GM18861 (cell line): ENCODE results near the gene TNS1.
"Not testable (repeated sequence)": the region's sequence is repeated elsewhere in the genome, so short reads cannot be mapped to it uniquely, and the experiment has no call there.

Experiments
- ATAC-seq: cut with Tn5 transposase; IDR thresholded peaks from one replicate; pipeline ENCODE4 v1.9.1; 2021; ENCODE audit not compliant: unreplicated experiment

TNS1 gene

GRCh38 chr2:218002845-218003180, at the start of gene TNS1:
TSS of gene TNS1 (minus strand) at chr2:218002995. CDS start at chr2:218002872, 123 bp downstream.
- ATAC-seq, result no peak

GRCh38 chr2:218051903-218052302, 49.1 kb upstream of the TNS1 start:
- ATAC-seq, result no peak

GRCh38 chr2:218047536-218048225, 44.9 kb upstream of the TNS1 start:
- no peak for ATAC-seq

GRCh38 chr2:218046238-218046637, 43.4 kb upstream of the TNS1 start:
- no peak for ATAC-seq

- not testable (repeated sequence) for ATAC-seq
Measured at GRCh38 chr2:218044599-218044998, 41.8 kb upstream of the TNS1 start.

DNA sequence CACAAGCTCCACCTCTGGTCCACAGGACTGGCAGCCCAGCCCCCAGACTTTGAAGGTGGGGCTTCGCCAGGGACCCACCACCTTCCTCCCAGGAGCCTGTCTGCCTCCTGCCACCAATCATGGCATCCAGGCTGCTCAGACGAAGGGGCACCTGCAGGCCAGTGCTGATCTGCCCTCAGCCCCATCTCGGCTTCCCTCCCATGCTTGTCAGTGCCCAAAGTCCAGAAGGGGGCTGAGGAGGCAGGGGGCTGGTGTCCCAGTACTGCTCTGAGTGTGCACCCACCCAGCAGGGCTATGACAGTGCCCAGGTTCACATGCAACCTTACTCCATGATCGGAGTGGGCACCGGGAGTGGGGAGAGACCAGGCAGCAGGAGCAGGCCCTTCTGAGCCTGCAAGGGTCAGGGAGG, 40.9 kb upstream of the TNS1 start:
- ATAC-seq, result no peak

- ATAC-seq, result no peak
Measured at GRCh38 chr2:218043100-218043499, 40.3 kb upstream of the TNS1 start.

- ATAC-seq, result no peak
Measured at GRCh38 chr2:218041302-218042168, 38.7 kb upstream of the TNS1 start.

DNA sequence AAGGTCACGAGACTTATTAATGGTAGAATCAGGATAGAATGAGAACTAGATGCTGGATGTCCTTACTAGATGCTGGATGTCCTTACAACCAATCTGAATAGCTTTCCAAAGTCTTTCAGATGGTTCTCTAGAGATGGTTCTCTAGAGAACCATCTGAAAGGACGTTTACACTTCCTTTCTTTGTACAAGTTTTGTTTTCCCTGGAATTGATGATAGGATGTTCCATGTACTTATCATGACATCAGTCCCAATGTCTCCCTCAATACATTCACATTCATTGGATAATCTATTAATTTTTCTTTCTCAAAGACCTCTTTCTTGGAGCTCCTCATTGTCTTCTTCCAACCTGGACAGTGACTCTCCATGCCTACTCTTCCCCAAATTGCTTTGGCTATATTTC, 38.1 kb upstream of the TNS1 start:
- no peak for ATAC-seq

DNA sequence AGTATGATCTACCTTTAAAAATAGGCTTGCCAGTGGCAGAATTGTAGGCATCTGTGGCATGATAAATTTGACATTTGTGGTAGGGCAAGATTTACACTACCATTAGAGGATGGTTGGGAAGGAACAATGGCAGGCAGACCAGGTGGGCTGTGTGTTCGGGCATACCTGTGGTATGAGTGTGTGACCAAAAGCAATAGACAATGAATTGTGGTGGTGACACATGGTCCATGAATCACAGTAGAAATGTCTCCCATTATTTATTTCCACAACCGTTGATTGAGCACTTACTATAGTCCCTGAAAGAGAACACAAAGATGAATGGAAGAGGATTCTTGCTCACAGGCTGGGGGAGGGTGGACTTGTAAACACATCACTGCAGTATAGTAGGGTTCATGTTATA, 36.4 kb upstream of the TNS1 start:
- no peak for ATAC-seq

GRCh38 chr2:218036371-218036770, 33.6 kb upstream of the TNS1 start:
- ATAC-seq, result no peak

DNA sequence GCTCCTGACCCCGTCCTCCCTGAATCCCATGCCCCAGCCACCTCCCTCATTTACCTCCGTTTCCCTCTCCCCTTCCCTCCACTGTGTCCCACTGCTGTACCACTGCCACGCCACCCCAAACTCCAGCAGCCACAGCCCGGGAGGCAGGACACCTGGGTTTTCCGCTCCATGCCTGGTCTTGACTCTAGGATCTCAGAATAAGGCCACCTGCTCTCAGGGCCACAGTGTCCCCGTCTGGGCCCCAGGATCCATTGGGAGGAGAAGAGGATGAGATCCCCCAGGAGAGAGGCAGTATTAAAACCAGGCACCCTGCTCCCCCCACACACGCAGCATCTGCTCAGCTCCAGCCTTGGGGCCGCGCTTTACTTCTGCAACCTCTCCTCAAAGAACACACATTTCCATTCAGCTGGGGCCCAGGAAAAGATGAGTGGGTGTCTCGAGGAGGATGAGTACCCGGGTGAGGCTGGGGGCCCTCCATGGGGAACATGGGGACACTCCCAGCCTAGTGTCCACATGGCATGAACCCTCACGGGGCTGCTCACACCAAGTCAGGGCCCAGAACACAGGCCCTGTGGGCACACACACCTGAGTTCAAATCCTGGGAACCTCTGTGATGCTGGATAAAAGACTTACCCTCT, 32.8 kb upstream of the TNS1 start:
- ATAC-seq, result no peak

- ATAC-seq, result peak; percentile 85
Measured at GRCh38 chr2:218034497-218035213, 31.9 kb upstream of the TNS1 start.

DNA sequence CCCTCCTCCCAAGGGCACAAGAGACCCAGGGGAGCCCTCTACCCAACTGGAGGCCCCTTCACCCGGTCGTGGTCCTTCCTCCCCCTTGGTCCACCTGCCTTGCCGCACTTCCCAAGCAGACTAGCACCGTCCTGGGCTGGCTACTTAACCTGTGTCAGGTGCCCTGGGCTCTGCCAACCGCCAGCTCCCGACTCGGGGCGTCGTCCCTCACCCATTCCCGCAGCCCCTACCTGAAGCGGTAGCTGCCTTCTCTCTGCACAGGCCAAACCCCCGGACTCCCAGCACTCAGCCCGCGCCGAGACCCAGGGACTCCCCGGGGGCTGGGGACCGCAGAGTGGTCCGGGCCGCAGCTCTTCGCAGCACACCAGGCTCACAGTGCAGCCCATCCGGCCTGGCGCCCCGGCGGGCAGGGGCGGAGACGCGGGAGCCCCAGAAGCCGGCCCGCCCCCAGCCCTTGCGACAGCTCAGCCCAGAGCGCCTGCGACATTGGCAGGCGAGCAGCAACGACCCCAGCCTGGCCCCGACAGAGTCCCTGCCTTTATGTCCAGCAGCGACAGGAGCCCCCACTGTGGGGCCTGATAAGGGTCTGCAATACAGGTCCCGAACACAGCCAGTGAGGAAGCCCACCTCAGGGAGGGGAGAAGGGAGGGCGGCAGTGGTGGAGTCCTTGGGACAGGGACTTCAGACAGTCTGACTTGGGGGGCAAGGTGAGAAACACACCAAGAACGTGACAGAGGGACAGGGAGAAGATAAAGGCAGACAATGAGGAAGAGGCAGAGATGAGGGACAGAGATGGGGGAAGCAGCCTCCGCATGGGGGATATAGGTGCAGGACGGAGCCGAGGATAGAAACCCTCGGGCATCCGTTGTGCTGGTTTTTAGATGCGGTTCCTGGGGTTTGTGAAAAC, 31.0 kb upstream of the TNS1 start:
- no peak for ATAC-seq

DNA sequence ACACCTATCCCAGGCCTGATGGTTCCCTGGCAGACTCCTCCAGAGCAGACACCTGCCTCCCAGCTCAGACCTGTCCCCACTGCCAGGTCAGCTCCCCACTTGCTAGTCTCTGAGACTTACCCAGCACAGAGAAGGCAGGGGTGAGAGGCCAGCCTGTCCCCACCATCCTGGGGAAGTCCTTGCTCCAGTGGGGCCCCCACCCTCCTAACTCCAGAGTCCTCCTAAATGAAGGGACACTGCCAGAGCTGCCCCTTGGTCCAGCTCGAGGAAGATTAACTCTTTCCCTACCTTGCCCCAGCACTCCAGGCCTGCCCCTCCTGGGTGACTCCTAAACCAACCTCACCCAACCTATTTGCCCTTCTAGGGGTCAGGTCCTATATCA, 30.4 kb upstream of the TNS1 start:
- ATAC-seq, result no peak

- no peak for ATAC-seq
Measured at GRCh38 chr2:218032336-218033171, 29.8 kb upstream of the TNS1 start.

DNA sequence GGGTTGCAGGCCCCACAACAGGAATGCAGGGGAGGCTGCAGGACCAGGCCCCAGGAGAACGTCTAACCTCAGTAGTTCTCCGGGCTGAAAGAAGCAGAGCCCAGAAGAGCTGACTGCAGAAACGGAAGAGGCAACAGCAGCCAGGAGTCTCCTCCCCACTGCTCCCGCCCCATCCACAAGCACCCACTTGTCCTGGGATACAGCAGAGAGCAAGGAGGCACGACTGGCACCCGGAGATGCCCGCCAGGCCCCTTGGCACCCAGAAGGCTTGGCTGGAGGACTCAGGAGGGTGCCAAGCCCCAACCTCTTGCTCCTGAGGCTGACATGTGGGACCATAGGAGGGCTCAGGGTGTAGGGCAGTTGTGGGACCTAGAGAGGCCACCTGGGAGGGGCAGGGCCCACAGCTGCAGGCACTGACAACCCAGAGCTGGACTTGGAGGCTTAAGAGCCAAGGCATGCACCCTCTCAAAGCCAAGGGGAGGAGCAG, 29.0 kb upstream of the TNS1 start:
- ATAC-seq, result no peak

- no peak for ATAC-seq
Measured at GRCh38 chr2:218031261-218031660, 28.5 kb upstream of the TNS1 start.
